D721Med (cell line): Measurements from ENCODE around the gene SMAD3.

Experiments used
- DNase-seq: peaks from one replicate; pipeline ENCODE4 v3.0.0; 2011; ENCODE audit warnings: low spot score; ENCODE audit not compliant: insufficient read length
- FAIRE-seq: peaks from 2 replicates; lab custom pipeline; 2011; peaks lifted over from hg19 to GRCh38; lab: Jason Lieb, UNC
- TF ChIP-seq, protein P1 (sequence below): IDR thresholded peaks from 2 replicates; pipeline ENCODE4 v1.5.1; 2012; ENCODE audit warnings: mild to moderate bottlenecking, control low read depth; ENCODE audit not compliant: insufficient read depth; ENCODE audit errors: missing control alignments

The SMAD3 gene

DNA sequence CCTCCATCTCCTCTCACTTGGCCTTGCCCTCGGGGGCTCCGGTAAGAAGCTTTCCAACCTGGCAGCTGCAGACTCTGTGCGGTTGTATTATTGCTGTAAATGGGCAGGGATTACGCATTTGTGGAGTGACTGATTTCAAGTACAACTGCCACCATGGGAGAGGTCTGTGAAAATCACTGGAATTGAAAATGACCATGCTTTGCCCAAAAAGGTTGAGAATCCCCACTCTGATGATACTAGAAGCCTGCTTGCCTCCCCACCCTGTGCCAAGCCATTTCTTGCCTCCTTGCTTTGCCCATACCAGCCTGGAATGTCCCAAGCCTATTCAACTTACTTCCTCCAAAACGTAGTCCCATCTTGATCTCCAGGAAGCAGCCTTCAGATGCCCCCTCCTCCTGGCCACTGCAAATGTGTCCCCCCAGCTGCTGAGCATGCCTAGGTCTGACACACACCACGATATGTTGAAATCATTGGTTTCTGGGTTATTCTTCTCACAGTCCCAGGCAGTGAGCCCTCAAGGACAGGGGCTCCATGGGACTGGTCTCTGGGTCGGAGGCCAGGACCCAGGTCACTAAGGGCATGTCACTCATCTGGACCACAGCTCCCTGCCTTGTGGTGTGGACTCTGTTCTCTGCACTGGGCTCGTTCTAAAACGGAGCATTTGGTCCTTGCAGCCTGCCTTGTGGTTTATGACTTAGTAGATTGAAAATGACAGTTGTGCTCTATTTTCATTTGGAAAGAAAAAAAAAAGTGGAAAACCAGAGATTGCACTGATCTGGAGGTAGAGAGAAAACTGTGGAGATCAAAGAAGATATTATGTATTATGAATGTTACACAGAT, 42.9 kb downstream of the SMAD3 start:
- no peak for DNase-seq
- no peak for FAIRE-seq

DNA sequence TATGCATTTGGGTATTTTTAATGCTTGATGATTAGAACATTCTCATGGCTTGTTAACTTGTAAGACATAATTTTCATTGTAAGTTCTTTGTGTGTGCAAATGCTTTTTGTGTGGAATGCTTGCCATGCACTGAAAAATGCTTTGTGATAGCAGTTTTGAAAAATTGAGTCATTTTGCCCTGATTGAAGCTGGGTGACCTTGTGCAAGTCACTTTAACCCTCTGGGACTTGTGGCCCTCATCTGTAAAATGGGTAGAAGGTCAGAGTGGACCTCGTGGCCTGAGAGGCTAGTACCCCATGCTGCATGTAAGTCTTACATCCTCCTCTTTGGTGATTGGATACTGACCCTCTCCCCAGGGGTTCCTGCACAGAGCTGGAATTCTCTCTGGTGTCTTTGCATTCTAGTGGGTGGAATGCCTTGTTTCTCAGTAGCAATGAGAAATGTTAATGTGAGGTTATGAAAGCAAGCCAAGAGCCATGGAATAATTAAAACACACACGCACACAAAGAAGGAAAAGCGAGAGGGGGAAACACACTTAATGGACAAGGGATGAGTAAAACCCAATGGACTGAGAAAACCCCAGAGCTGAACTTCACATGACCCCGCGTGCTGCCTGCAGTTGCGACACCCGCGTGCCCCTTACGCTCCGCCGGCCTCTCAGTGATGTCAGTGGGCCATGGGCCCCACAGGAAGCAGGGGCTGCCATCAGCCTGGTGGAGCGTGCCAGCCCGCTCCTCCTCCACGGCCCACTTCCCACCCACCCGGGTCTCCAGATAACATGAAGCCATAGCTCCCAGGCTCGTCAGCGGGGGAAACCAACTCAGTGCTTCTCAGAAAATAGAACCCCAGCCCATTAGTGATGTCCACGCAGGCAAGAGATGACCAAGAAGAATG, 44.0 kb downstream of the SMAD3 start:
- FAIRE-seq: no peak
- no peak for DNase-seq
- TF ChIP-seq, protein P1, sequence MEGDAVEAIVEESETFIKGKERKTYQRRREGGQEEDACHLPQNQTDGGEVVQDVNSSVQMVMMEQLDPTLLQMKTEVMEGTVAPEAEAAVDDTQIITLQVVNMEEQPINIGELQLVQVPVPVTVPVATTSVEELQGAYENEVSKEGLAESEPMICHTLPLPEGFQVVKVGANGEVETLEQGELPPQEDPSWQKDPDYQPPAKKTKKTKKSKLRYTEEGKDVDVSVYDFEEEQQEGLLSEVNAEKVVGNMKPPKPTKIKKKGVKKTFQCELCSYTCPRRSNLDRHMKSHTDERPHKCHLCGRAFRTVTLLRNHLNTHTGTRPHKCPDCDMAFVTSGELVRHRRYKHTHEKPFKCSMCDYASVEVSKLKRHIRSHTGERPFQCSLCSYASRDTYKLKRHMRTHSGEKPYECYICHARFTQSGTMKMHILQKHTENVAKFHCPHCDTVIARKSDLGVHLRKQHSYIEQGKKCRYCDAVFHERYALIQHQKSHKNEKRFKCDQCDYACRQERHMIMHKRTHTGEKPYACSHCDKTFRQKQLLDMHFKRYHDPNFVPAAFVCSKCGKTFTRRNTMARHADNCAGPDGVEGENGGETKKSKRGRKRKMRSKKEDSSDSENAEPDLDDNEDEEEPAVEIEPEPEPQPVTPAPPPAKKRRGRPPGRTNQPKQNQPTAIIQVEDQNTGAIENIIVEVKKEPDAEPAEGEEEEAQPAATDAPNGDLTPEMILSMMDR: no peak

More for the DNA sequence above, 42.9 kb downstream of the SMAD3 start:
- TF ChIP-seq, protein P1: no peak

DNA sequence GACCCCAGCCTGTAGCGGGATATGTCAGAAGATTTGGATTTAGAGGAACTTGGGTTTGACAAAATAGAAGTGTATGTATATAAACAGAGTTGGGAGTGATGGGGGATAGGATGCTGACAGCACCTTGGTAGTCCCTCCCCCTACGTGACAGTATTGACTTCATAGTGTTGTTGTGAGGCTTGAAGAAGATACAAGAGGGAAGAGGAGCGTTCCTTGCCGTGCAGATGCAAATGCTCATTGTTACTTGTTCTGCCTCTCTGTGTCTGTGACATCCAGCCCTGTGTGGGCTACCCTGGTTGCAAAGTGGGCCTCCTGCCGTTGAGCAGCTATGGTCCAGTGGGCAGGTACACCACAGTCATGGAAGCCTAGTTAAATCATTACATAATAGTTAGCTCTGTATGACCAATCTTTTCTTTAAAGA, 45.0 kb downstream of the SMAD3 start:
- DNase-seq (no peak), FAIRE-seq (no peak)
- TF ChIP-seq, protein P1: no peak

DNA sequence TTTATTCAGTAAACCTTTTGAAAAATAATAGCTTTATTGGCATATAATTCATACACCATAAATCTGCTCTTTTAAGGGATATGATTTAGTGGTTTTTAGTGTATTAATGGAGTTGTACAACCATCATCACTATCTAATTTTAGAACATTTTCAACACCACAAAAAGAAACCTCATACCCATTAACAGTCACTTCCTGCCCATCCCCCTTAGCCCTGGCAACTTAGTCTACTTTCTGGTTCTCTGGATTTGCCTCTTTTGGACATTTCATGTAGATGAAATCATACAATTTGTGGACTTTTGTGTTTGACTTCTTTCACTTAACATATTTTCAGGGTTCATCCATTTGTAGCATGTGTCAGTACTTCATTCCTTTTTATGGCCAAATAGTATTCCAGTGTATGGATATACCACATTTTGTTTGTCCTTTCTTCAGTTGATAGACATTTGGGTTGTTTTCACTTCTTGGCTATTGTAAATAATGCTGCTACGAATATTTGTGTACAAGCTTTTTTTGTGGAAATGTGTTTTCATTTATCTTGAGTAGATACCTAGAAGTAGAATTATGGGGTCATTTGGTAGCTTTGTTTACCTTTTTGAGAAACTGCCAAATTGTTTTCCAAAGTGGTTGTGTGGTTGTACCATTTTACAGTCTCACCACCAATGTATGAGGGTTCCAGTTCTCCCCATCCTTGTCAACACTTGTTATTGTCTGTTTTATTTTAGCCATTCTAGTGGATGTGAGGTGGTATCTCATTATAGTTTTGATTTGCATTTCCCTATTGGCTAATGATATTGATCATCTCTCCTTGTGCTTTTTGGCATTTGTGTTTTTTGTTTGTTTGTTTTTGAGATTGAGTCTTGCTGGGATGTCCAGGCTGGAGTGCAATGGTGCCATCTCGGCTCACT, 45.8 kb downstream of the SMAD3 start:
- DNase-seq (no peak), FAIRE-seq (no peak)
- TF ChIP-seq, protein P1: no peak

DNA sequence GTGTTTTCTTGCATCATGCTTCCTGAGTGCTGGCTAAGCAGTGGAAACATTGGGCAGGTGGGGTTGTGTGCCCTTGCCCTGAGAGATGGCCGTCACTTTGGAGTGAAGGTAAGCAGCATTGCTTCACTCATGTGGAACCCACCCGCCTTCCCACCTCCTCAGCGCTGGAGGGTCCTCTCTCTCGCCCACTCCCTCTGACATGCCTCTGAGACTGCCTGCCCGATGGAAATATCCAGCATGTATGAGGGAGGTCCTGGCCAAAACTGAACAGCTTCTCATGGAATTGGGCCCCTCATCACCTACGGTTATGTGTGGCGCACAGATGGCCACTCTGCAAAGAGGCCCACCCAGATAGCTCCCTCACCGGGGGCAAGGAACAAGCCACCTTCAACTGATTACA, 48.6 kb downstream of the SMAD3 start:
- no peak for FAIRE-seq
- DNase-seq: no peak

More for the DNA sequence above, 48.6 kb downstream of the SMAD3 start:
- TF ChIP-seq, protein P1: no peak
